ENCODE results near the gene MINDY4B.

GRCh38 chr3:150906461-150906860 is 1.2 kb upstream of the MINDY4B start:
- no peak for TF ChIP-seq CTCF (IDR thresholded peaks at IDR 0.05)
- no peak for TF ChIP-seq POLR2A (IDR thresholded peaks at IDR 0.05)
